Activated naive CD4-positive, alpha-beta T cell (primary cell): ENCODE results near the gene NXN.

Experiments
- DNase-seq, 4 experiments: peaks; one replicate each; lab custom pipeline; 2025; lab: John Stamatoyannopoulos, UW

NXN gene

DNA sequence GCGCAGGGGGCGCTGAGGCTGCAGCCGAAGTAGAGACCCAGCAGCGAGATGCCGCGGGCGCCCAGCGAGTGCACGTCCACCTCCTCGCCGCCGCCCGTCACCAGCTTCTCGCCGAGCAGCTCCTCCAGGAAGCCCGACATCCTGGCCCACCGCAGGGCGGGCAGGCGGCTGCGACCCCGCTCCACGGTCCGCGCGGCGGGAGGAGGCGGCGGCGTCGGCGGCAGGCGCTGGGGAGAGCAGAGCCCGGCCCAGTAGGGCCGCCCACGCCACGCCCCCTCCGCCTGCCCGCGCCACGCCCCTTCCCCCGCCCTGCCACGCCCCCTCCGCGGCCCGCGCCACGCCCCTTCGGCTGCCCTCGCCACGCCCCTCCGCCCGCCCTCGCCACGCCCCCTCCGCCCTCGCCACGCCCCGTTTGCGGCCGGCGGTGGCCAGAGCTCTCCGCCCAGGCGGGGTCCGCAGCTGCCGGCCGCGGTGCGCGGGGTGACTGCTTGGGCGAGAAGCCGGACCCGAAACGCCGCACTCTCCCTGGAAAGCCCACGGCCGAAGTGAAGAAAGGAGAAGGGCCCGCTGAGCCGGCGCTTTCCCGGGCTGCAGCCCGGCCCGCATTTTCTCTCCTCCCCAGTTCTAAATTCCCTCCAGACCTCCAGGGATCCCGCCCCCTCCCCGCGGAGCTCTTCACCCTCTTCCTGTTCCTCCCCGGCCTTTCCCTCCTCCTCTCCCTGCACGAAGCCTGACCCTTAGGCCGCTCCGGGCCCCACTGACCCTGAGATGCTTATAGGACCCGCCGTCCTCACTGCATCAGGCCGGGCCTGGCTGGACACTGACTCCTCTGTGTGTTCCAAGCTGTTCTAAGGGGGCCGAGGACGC, at the start of gene NXN:
NXN (minus strand) TSS at position 238 of the 867 bp plus-strand sequence.
- peak; percentile 88 to 95 (median 94) for DNase-seq

DNA sequence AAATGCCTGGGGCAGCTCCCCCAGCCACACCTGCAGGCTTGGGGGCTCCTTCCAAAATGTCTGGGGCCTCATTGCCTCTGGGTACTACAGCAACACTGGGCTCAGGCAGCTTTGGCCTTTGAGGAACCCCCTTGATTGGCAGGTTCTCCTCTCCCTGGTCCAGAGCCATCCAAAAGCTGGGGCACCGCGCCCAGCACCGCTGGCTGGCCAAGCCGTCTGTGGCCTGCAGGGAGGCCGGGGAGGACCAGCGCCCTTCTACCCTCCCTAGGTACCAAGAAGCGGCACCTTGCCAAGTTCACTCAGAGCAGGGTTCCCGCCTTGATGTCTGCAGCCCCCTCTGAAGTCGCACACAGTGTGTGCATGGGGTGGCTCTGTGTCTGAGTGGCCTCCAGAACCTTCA, 47.5 kb upstream of the NXN start:
- no peak for DNase-seq

DNA sequence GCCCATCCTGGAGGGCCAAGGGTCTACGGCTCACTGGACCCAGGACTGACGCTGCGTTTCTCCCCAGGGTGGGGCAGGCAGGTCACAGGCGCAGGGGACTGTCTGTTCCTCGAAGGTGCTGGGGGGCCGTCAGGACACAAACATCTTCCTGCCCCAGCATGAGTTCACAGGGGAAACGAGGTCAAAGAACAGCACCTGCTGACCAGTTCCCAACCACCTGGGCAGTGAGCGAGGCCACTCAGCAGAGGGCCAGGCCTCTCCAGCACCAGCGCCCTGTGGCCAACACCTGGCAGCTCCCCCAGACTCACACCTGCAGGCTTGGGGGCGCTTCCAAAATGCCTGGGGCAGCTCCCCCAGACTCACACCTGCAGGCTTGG, 47.0 kb upstream of the NXN start:
- no peak for DNase-seq

DNA sequence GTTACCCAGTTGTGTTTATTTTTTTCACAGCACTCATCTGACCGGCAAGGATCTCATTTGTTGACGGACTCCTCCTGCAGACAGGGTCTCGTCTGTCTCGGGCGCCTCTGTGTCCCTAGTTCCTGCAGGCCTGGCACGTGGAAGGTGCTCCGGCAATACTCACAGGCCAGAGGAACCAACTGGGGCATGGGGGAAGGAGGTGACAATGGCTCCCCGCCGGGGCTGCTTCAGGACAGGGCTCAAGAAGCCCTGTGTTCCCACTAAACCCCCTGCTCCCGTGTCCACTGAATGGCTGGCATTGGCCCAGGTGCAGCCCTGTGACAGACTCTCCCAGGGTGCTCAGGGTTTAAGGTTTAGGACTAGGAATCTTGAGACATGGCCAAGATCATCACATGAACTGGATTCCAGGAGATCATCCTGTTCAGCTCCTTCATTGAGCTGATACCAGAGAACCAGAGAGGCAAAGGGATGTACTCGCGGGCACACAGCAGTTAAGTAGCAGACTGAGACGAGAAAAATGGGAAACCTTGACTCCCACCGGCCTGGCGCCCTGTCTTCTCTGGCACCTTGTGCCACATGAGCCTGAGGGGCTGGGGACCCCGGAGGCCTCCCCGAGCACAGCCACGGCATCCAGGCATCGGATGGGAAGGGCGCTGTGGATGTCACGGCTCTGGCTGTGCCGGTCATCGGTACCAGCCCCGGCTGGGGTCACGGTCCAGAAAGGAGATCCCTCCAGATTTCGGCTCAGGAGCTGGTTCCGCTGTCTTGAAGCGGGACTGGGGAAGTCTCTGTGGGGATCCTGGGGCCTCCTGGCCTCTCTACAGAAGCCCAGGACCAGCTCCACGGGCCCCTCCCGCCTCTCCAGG, 46.4 kb upstream of the NXN start:
- no peak for DNase-seq

DNA sequence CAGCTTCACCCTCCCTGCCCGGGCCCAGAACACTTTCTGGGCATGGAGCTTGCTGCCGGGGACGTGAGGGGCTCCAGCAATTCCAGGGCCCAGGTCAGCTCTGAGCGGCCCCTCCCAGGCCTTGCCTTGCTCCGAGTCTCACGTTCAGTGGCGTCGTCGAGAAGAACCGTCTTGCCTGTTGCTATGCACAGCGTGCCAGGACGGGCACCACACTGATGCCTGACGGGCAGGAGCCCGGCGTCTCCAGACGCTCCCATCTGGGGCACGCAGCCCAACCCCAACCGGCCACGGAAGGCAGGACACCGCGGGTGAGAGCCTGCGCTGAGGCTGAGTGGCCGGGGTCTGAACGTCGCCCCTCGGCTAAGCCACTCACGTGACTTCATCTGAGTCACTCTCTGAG, 44.5 kb upstream of the NXN start:
- no peak for DNase-seq

DNA sequence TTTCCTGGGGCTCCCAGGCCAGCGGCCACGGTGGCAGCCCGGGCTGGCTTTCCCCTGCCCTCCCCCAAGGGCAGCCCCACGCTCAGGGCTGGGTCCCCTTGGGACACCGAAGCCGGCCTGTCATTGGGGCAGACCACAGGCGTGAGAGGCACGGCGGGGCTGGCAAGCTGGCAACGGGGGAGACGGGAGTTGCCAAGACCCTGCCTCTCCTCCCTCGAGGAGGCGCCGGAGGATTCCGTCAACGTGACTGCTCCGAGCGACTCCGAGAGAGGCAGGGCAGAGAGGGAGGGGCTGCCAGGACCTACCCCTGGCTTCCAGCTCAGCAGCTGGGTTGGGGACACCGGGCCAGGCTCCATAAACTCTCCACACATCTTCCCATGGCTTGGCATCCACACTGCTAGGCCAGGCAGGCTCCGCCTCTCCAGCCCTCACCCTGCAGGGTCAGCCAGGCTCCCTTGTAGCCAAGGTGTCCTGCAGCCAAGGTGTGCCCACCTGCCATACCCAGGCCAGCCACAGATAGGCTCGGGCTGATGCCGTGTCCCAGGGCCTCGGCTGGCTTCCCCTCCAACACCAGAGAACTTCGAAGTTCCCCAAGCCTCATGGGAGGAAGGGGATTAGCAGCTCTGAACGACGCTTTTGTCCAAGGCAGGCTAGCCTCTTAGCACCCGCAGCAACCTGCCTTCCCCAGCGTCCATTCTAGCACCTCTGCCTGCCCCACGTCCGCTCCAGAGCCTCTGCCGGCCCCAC, 42.9 kb upstream of the NXN start:
- DNase-seq: no peak

DNA sequence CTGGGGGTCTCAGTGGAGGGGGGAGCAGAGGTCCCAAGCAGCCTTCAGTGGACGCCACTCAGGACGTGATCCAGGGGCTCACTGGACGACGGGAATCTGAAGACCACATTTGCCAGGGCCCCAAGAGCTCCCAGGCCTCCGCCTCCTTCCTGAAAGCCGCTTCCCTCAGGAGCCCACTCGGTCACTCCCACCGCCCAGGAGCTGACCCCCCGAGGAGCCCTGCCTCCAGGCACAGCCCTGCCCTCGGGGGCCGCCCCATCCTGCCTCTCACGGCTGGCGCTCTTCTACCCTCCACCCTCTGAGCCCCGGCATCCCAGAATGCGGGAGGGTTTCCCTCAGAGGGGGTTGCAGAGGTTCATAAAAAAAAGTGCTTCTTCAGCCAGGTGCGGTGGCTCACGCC, 41.6 kb upstream of the NXN start:
- no peak for DNase-seq

DNA sequence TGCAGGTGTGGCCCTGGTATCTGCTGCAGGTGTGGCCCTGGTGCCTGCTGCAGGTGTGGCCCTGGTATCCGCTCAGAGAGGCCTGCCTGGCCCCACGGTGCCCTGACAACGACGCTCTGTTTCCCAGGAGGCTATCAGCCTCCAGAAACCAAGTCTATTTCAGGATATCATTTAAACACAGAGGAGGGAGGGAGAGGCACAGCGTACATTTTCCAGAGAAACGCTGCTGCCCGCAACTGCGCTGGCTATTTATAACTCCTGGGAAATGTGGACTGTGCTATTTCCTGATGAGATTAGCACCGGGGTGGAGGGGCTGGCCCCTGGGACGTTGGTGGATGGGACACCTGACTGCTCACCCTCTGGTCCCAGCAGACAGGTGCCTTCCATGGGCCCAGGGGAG, 39.9 kb upstream of the NXN start:
- DNase-seq: no peak

DNA sequence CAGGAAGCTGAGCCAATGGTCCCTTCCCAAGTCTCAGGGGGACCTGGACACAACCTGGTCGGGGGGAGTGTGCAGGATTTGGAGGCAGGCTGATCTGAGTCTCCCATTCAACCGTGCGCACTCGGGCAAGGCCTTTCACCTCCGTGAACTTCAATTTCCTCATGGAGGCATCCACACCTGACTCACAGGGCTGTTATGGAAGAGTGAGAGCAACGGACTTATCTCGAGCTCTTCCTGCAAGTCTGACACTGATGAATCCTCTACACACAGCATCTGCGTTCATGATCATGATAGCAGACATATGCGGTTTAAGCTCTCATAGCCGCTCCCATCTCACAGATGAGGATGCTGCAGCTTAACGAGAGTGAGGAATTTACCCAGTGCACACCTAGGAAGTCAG, 39.0 kb upstream of the NXN start:
- DNase-seq: no peak

DNA sequence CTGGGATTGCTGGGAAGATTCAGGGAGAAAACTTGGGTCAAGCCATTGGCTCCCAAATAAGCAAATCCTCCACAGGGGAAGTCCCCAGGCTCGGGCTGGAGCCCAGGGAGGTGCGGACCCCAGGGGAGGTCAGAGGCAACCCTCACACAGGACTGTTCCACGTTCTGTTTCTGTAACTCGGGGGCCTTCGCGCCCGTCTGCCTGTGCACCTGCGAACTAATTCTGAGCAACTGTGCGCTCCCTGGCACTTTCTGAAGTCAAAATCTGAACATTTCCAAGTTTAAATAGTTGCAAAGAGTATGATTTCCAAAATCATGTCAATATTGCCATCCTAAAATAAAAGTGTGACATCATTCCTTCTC, 34.1 kb upstream of the NXN start:
- DNase-seq: no peak

DNA sequence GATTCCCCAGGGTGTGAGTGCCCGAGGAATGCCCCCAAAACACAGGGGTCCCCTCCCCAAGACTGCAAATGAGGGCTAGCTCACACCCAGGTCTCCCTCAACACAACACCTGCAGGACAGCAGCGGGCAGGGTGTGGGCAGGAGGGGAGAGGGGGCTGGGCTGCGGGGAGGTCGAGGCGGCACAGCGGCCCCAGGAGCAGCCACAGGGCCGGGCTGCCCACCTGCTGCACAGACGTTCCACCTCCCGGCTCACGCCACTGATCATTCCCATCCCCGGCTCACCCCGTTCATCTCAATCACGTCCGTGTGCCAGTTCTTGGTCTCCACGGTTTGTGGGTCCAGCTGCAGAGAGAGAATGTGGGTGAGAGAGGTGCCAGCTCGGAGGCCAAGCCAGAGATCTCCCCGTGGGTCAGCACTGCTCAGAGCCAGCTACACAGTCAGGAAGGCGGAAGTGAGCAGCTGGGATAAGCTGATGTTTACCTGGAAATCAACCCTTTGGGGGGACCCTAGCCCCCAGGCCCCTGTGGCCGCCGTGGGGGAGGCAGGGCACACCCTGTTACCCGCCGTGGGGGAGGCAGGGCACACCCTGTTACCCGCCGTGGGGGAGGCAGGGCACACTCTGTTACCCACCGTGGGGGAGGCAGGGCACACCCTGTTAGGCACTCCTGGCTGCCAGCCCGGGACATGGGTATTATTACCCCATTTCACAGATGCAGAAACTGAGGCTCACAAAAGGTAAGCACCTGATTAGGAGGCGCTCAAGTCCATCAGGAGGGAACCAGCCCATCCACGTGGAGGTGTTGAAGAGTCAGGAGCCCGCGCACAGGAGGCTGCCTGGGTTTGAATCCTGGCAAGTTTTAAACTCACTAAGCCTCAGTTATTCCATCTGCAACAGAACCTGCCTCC, 33.5 kb upstream of the NXN start:
- no peak for DNase-seq

DNA sequence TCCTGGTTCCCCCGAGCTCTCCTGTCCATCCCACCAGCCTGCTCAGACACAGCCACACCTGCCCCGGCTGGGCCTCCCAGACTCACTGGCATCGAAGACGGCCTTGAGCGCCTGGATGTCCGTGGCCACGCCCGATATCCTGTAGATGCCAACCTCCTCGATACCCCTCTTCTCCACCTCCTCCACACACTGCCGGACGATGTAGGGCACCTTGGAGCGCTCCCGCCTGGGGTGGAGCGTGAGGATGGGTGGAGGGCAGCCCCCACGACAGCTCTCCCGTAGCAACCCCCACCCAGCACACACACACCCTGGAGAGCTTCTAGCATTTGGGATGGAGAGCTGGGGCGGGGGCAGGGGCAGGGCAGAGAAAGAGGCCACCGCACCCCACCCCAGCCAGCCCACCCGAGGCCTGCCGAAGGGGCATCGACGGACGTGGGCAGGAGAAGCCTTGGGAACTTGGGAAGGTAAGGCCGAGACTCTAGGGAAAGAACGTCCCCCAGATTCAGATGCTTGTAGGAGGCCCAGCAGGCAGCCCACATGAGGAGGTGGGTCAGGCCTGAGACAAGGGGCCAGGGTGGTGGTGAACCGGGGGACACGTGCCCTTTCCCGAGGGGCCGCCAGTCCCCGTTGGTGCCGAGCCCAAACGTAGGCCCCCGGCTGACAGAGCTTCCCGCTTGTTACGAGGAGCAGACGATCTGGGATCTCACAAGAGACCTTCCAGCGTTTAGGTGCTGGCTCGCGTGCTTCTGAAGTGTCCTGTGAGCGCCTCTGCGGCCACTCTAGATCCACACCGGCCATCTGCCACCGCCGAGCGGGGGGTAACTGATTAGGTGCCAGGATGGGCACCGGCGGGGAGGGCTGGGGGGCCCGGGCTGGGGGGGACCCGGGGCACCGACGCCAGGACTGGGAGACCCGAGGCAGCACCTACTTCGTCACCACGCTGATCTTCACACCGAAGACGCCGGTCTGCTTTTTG, 32.5 kb upstream of the NXN start:
- no peak for DNase-seq

DNA sequence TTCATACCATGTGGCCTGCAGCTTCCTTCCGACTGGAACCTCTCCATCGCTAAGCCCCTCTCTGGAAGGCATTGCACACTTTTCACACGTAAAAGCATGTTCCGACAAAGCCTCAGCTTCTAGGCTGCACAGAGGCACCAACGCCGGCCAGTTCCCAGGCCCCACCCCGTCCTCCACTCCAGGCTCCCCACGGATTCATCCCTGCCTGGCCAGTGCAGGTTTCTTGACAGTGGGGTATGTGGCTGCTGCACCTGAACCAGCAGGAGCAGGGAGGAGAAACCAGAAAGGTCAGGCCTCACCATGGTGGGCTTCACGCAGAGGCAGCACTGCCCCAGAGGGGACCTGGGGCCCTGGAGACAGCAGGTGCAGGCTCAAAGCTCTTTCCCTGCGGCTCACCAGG, 31.6 kb upstream of the NXN start:
- no peak for DNase-seq

DNA sequence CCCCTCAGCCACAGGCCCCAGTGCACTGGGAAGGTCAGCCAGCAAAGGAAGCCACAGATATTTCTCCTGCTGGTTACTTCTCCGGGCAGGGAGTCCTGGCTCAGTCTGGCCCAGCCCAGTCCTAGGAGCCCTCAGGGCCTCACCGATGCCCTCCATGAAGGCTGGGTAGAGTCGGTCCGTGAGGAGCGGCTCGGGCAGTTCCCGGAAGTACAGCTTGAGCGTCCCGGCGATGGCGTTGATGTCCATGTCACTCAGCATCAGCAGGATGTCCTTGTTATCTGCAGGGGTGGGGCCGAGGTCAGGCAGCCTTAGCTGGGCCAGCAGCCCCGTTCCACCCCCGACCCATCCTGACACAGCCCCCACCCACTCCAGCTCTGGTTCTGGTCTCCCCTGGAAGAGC, 31.0 kb upstream of the NXN start:
- DNase-seq: no peak

DNA sequence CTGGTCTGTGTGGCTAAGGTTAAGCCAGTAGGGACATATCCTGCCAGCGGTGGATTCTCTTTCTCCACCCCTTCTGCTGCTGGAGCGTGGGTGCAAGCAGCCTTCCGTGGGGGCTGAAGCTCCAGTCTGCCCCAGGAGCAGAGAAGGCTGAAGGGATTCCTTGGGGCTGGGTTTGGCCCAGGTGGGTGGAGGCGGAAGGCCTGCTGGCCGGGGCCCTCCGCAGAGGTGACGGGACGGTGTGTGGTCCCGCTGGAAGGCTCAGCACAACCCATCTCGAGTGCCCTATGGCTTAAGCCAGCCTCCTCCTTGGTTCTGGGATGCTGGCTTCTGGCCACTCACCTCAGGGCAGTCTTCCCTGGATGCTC, 30.5 kb upstream of the NXN start:
- DNase-seq: no peak

DNA sequence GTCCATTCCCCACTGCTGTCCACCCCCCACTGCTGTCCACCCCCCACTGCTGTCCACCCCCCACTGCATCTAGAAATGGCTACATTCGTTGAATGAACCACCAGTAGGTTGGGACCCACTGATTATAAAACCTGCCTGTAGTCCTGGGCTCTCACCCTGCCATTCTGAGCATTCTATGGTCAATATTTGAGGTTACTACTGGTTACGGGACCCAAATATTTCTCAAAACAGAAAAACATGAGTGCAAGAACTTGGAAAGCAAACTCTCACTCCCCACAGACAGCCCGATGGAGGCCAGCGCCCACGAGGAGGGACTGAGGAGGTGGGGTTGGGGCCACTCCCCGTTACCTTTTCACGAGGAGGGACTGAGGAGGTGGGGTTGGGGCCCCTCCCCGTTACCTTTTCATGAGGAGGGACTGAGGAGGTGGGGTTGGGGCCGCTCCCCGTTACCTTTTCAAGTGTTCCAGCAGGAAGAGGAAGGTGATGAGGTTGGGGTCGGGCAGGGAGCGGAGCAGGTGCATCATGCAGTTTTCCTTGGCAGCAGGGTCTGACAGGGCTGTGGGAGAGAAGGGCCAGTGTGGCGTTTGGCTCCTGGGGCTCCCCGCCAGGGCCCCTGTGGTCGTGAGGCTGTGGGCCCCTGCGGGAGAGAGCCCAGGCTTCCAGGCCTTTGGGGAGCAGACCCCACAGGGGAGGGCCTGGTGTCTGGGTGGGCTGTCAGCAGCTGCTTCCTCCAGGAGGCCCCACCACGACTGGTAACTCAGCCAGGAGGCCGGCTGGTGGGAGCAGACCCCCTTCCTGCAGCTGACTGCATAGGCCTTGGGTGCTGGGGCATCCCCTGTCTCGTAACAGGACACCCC, 29.9 kb upstream of the NXN start:
- DNase-seq: no peak

DNA sequence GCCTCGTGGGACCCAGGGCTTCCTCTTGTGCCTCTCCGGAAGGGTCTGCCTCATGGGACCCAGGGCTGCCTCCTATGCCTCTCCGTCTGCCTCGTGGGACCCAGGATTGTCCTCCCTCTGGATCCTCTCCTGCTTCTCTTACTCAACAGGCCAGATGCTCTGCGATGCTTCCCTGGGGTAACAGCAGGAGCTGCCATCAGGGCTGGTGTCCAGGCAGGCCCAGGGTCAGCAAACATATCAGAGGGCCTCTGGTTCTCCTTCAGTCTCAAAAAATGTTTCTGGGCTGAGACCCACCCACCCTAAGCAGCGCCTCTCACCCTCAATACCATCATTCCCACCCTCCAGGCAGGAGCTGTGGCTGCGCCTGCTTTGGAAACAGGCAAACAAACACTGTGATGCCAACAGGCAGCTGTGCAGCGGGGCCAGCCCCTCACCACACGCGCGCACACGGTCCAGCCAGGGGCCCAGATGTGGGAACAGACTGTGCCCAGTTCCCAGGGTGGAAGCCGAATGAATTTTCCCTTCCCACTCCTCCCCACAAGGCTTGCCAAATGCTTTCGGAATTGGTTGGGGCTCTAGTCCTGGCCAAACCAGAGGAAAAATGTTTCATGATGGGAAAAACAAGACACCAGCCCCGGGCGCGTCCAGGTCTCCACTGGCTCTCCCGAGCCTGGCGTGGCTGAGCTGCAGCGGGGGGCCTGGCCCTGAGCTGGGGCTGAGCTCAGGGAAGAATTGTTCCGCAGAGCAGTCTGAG, 28.6 kb upstream of the NXN start:
- no peak for DNase-seq

DNA sequence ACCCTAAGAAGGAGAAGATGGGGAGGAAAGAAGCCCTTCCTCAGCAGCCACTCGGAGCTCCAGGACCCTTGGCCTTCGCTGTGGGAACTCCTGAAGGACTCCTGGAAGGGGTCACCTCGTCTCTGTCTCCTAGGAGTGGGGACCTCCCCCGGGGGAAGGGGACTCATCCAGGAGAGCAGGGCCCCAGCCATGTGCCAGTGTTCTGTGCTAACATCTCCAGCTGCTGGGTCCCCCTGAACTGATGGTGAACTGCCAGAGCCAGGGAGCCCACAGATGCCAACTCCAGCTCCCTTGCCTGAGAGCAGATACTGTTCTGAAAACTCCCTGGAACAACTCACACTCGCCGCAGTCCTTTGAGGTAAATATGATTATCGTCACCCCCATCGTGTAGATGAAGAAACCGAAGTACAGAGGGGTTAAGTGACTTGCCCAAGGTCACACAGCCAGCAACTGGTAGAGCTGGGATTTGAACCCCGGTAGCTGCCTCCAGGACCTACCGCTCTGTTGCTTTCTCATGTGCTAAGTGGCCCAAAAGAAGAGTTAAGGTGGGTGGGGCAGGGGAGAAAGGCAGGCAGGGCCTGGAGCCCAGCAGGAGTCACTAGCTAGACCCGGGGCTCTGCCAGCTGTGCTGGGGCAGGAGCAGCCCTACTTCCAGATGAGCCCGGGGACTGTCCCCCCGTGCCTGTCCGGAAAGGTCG, 27.9 kb upstream of the NXN start:
- DNase-seq: no peak
